Ramos (cell line): ENCODE data around the gene SLC12A4.
"Not testable (repeated sequence)": the region's sequence is repeated elsewhere in the genome, so short reads cannot be mapped to it uniquely, and the experiment has no call there.

Source experiments
- in situ Hi-C: fragments of 300-500 bp; cut with MboI; formaldehyde crosslinking; loops from one replicate; pipeline ENCODE4 v1.14.3; 2022; ENCODE audit warnings: low sequenced_read_pairs; ENCODE audit not compliant: unreplicated experiment

Gene SLC12A4

GRCh38 chr16:67944690-67945391 lies 23.6 kb downstream of the SLC12A4 start:
- in situ Hi-C loops = no loop called here

DNA sequence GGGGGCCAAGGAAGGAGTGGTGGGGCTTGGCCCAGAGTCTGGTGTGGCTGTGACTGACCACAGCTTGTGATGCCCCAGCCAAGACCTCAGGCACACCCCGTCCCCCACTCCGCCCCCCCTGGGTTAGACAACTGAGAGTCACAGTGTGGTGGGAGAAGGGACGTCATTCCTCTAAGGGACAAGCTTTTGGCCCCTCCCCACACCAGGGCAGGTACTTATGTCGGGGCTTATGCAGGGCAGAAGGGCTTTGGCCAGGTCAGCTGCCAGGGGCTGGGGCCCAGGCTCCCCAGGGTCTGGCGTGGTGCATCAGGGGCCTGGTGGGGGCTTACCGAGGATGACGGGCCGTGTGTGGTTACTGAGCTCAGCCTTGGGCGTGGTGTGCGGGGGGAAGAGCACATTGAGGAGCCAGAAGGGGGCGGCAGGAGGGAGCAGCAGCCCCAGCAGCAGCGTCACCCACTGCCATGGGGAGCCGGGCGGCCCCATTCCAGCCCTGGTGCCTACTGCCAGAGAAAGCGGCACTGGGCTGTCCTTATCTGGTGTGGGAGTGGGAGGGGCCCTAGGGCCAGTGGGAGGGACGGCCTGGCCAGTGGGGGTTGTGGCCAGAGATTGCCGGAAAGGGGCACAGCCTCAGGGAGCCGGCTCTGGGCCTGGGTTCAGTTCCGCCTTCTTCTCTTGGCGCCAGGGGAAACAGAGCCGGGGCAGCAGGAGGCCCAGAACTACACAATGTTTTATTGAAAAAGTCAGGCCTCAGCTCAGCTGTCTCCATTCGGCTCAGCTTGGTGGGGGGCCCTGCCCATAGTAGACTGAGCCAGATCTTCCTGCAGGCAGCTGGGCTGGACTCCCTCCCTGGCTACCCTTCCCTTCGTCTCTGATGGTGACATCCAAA lies 24.6 kb downstream of the SLC12A4 start, which contains the start of gene LCAT:
Gene LCAT (minus strand): TSS at position 502 of the 886 bp plus-strand sequence. CDS start 19 bp downstream, at position 483.
- in situ Hi-C loops = no loop called here

GRCh38 chr16:67943256-67943618 lies 25.2 kb downstream of the SLC12A4 start:
- in situ Hi-C loops = no loop called here

GRCh38 chr16:67942510-67943255 lies 25.8 kb downstream of the SLC12A4 start:
- in situ Hi-C loops = no loop called here

GRCh38 chr16:67942200-67942509 lies 26.3 kb downstream of the SLC12A4 start:
- in situ Hi-C loops = no loop called here

GRCh38 chr16:67941469-67942199 lies 26.8 kb downstream of the SLC12A4 start:
- in situ Hi-C loops = no loop called here

DNA sequence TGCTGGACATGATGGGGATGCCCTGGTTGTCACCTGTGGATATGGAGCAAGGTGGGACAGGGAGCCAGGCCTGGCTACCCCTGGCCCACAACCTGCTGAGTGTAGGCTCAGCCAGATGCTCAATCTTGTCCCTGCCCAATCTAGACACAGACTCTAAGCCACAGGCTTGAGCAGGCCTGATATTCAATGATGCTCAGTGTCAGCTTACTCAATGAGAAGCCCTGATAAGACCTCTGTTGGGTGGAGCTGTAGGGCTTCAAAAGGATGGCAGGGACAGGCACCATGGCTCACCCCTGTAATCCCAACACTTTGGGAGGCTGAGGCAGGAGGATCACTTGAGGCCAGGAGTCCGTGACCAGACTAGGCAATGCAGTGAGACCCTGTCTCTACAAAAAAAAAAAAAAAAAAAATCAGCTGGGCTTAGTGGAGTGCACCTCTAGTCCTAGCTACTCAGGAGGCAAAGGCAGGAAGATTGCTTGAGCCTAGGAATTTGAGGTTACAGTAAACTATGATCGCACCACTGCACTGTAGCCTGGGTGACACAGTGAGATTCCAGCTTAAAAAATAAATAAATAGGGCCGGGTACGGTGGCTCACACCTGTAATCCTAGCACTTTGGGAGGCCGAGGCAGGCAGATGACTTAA lies 27.9 kb downstream of the SLC12A4 start:
- in situ Hi-C loops = no loop called here

- in situ Hi-C loops = no loop called here
These were observed 28.7 kb downstream of the SLC12A4 start for GRCh38 chr16:67939507-67940445.

GRCh38 chr16:67937713-67938112 lies 30.7 kb downstream of the SLC12A4 start:
- in situ Hi-C loops = not testable (repeated sequence)

DNA sequence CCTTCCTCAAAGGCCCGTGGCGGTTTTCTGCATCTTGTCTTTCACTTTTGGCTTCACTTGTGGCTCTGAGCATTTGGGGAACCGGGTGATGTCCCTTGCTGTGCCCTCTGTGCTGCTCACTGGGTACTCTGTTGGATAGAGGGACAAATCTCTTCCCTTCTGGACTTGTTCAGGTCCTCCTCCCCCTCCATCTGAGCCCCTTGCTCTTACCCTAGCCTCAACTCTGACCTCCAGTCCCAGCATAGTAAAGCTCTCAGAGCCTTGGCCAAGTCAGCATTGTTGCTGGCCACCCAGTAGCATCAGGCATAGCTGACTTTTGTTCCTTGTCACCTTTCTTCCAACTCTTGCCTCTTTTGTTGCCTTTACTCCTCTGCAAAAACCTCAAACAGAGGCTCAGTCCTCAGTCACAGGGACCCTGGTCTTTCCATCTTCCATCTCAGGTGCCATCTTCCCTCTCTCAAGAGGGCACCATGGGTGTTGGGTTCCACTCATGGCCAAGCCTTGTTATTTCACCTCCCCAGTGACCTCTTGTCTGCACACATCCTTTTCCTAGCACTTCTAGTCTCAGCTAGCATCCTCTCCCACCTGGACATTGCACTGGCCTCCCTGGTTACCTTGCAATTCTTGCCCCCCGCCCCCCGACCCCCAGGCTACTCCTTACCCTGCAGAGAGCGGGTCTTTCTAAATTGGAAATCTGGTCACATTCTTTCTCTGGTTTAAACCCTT lies 31.4 kb downstream of the SLC12A4 start:
- in situ Hi-C loops = no loop called here

- in situ Hi-C loops = no loop called here
These were observed 32.1 kb downstream of the SLC12A4 start, which contains the start of gene PSMB10 for GRCh38 chr16:67936124-67936879. TSS of gene PSMB10 (minus strand) at chr16:67936850. CDS start at chr16:67936749, 101 bp downstream.

GRCh38 chr16:67935402-67936123 lies 32.9 kb downstream of the SLC12A4 start:
- in situ Hi-C loops = no loop called here

DNA sequence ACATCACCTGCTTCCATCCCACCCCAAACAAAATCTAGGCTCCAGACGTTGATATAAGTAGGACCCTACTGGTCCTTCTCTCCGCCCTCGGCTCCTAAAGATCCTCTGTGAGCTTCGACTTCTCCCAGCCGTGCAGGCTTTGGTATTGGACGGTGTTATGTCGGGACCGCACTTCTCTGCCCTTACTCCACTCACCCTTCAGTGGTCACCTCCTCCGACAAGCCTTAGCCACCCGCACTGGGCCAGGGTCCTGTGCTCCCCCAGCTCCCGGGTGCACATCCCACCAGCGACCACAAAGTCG lies 33.4 kb downstream of the SLC12A4 start:
- in situ Hi-C loops = no loop called here

DNA sequence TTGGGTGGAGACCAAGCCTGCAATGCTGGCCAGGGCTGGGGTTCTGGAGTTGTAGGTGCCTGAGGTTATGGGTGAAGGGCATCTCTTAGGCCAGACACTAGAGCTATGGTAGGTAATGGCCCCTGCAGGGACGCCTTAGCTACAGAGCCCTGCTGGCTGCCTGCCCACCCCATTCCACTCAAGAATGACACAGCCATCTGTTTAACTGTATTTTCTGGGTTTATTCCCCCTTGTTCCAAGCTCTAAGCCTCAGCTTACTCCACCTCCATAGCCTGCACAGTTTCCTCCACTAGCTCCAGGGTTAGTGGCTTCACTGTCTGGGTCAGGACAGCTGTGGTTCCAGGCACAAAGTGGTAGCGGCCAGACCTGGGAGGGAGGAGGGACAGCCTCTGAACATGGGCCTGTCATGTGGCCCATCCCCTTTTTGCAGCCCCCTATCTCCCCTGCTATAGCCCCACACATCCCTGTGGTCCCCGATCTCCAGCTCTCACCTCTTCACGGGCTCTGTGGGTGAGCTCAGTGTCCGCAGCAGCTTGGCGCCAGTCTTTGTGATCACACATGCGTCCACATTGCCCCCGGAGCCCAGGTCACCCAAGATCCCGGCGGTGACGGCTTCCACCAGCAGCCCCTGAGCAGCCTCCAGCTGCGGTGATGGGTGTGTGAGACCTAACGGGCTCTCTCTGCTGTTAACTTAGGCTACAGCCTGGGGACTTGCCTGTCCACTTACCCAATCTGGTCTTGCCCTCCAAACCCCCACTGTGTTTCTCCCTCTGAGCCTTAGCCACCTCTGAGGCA lies 33.9 kb downstream of the SLC12A4 start:
- in situ Hi-C loops = no loop called here

DNA sequence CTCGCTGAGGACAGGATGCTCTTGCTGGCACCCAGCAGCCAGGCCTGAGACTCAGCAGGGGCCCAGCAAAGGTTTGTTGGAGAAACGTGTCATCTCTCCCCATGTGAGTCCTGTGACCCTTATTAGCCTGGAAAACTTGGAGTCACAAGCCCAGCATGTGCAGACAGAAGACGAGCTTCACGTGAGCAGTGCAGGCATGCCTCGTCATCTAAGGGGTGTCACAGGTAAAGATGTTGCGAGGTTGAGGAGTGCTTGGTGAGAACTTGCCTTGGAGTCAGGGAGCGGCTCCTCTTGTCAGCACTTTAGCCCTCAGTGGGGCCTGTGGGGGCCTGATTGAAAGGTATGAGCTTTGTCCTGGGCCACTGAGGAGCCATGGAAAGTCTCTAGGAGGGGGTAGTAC lies 34.6 kb downstream of the SLC12A4 start:
- in situ Hi-C loops = no loop called here

- in situ Hi-C loops = no loop called here
These were observed 36.0 kb downstream of the SLC12A4 start for GRCh38 chr16:67932462-67932840.
